ENCODE measurements around the gene CBX1. TPM values are rescaled to one million over a fixed set of nuclear protein-coding genes. Genes with fewer than 3 reads are reported as not detected.

The CBX1 gene
- total RNA-seq, 2 experiments from 2014 or later: 59.7 to 70.4 TPM

GRCh38 chr17:48056246-48056745 lies 45.0 kb downstream of the CBX1 start:
- Histone ChIP-seq H3K27ac (ENCODE audit: low read depth, low read length, poor library complexity, severe bottlenecking) (peak overlapping the region; percentile 69), H3K9me2 (ENCODE audit: insufficient read depth, low read length) (no peaks in the 10 kb centered on the region), H3K79me2 (ENCODE audit: insufficient read depth, low read depth, low read length) (peaks cover 40% of the 10 kb centered on the region; the same call in 1 of the 2 replicates), H4K20me1 (ENCODE audit: insufficient read depth, low read length) (no peaks in the 10 kb centered on the region), H3K36me3 (ENCODE audit: insufficient read depth, low read length) (peaks cover 93% of the 10 kb centered on the region), H3K4me2 (ENCODE audit: low read length) (peak overlapping the region; percentile 55), H3K9me3 (ENCODE audit: low read length) (no peaks in the 10 kb centered on the region), H3K4me1 (ENCODE audit: insufficient read depth, low read length, poor library complexity, severe bottlenecking) (peaks cover 59% of the 10 kb centered on the region), H2AFZ (ENCODE audit: low read length) (no peak overlapping the region), H3K4me3 (ENCODE audit: low read depth, low read length, poor library complexity, severe bottlenecking) (peak overlapping the region; percentile 40)
- CTCF ChIA-PET (ENCODE audit: unreplicated experiment): interaction anchor here (0.6 to 2.0 kb wide), 3 partner anchors 10 to 31 kb away, joined by 3 to 6 read pairs (median 3); no protein-coding TSS in a partner anchor
- POLR2A ChIA-PET: interaction anchor here (0.6 to 4.5 kb wide), 7 partner anchors 9 to 36 kb away, joined by 3 to 29 read pairs (median 4); partner anchors contain the start of gene NFE2L1
- BruUV-seq (replicated peaks): no TSS peak
- intact Hi-C loops (cut with micrococcal nuclease; ENCODE audit: unreplicated experiment): no loop called here
- TF ChIP-seq, protein P1, sequence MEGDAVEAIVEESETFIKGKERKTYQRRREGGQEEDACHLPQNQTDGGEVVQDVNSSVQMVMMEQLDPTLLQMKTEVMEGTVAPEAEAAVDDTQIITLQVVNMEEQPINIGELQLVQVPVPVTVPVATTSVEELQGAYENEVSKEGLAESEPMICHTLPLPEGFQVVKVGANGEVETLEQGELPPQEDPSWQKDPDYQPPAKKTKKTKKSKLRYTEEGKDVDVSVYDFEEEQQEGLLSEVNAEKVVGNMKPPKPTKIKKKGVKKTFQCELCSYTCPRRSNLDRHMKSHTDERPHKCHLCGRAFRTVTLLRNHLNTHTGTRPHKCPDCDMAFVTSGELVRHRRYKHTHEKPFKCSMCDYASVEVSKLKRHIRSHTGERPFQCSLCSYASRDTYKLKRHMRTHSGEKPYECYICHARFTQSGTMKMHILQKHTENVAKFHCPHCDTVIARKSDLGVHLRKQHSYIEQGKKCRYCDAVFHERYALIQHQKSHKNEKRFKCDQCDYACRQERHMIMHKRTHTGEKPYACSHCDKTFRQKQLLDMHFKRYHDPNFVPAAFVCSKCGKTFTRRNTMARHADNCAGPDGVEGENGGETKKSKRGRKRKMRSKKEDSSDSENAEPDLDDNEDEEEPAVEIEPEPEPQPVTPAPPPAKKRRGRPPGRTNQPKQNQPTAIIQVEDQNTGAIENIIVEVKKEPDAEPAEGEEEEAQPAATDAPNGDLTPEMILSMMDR (conservative IDR thresholded peaks at IDR 0.05; ENCODE audit: low read length): no peak
- no peak for TF ChIP-seq EZH2phosphoT487 (IDR thresholded peaks at IDR 0.05; ENCODE audit: borderline replicate concordance, low read depth, low read length)
- no peak for DNase-seq (ENCODE audit: low spot score)

DNA sequence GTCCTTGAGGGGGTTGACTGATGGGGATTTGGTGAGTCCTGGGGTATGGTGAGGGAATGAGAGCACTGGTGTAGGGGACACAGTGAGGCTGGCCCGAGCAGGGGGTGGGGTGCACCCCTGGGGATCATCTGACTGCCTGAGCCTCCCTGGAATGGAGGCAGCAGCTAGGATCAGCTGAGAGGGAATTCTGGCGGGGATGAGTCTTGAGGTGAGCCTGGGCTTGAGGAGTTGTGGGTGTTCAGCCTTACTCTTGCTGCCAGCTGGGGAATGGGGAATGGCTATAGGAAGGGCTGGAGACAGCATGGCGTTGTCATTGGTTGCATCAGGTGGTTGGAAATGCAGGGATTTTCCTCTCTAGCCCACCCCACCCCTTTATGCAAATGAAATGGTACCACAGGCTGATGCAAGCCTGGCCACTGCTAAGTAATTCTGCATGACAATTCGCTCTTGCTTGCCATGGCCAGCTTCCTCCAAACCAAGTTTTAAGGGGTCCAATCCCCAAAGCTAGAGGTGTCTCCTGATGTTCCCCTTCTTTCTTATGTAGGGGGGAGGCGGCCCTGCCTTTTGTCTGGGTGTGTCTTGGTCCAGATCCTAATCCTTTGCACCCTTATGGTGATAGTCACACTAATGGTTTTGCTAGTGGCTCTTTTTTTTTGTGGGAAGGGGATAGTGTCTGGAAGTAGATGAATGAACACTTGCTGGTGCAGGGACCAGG lies 45.6 kb downstream of the CBX1 start:
- no peak overlapping the region for H2AFZ ChIP-seq (ENCODE audit: low read length)
- no peaks in the 10 kb centered on the region for H3K9me2 ChIP-seq (ENCODE audit: insufficient read depth, low read length)
- H3K27ac ChIP-seq (ENCODE audit: low read depth, low read length, poor library complexity, severe bottlenecking): peak overlapping the region; percentile 69
- ChIA-PET CTCF (ENCODE audit: unreplicated experiment) (interaction anchor here (0.5 to 2.0 kb wide), 3 partner anchors 9 to 17 kb away, joined by 3 to 6 read pairs (median 3); no protein-coding TSS in a partner anchor), POLR2A (interaction anchor here (0.6 to 4.5 kb wide), 9 partner anchors 8 to 157 kb away, joined by 3 to 29 read pairs (median 3); partner anchors contain the start of gene NFE2L1)
- peak overlapping the region; percentile 40 for H3K4me3 ChIP-seq (ENCODE audit: low read depth, low read length, poor library complexity, severe bottlenecking)
- peaks cover 46% of the 10 kb centered on the region for H3K79me2 ChIP-seq (ENCODE audit: insufficient read depth, low read depth, low read length)
- H3K9me3 ChIP-seq (ENCODE audit: low read length): no peaks in the 10 kb centered on the region
- peaks cover 65% of the 10 kb centered on the region for H3K4me1 ChIP-seq (ENCODE audit: insufficient read depth, low read length, poor library complexity, severe bottlenecking)
- no peak for TF ChIP-seq EZH2phosphoT487 (IDR thresholded peaks at IDR 0.05; ENCODE audit: borderline replicate concordance, low read depth, low read length)
- TF ChIP-seq, protein P1 (conservative IDR thresholded peaks at IDR 0.05; ENCODE audit: low read length): no peak
- peaks cover 95% of the 10 kb centered on the region for H3K36me3 ChIP-seq (ENCODE audit: insufficient read depth, low read length)
- peak; percentile 83 for DNase-seq (ENCODE audit: low spot score)
- peak overlapping the region; percentile 55 for H3K4me2 ChIP-seq (ENCODE audit: low read length)
- BruUV-seq (replicated peaks): no TSS peak
- H4K20me1 ChIP-seq (ENCODE audit: insufficient read depth, low read length): no peaks in the 10 kb centered on the region
- intact Hi-C loops (cut with micrococcal nuclease; ENCODE audit: unreplicated experiment): no loop called here

All from OCI-LY7 (cell line).